WTC11 (cell line): Measurements from ENCODE around the gene POU2F1. TPM values are rescaled to one million over a fixed set of nuclear protein-coding genes. Genes with fewer than 3 reads are reported as not detected.

Experiments used
- ATAC-seq: fragments of 200-7000 bp; cut with Tn5 transposase; 2 replicates; pipeline ENCODE4 v1.10.0; 2021; ENCODE audit warnings: mild to moderate bottlenecking, moderate library complexity
- CTCF ChIA-PET: fragments of 300-600 bp; sonication (Branson Sonifier 250); formaldehyde crosslinking; loops from one replicate; lab custom pipeline; 2021; ENCODE audit warnings: antibody characterized with exemption; lab: Charles Lee
- POLR2A ChIA-PET: fragments of 350-600 bp; sonication (Branson Sonifier 250); formaldehyde crosslinking; loops from one replicate; lab custom pipeline; 2021; ENCODE audit warnings: antibody characterized with exemption; lab: Charles Lee
- DNase-seq: peaks from one replicate; pipeline ENCODE4 v3.0.0; 2021; ENCODE audit warnings: low spot score
- H3K27ac Mint-ChIP-seq: 2 replicates; pipeline ENCODE4 v1.8.0; 2021; ENCODE audit warnings: mixed read lengths
- H3K27me3 Mint-ChIP-seq: 2 replicates; pipeline ENCODE4 v1.8.0; 2021; ENCODE audit warnings: low read depth, mild to moderate bottlenecking, moderate library complexity, mixed read lengths
- H3K36me3 Mint-ChIP-seq: 2 replicates; pipeline ENCODE4 v1.8.0; 2021; ENCODE audit warnings: mixed read lengths
- H3K4me1 Mint-ChIP-seq: 2 replicates; pipeline ENCODE4 v1.8.0; 2022; ENCODE audit warnings: mixed read lengths
- H3K4me3 Mint-ChIP-seq: 2 replicates; pipeline ENCODE4 v1.8.0; 2021; ENCODE audit warnings: mild to moderate bottlenecking, moderate library complexity, mixed read lengths
- H3K9me3 Mint-ChIP-seq: 2 replicates; pipeline ENCODE4 v1.8.0; 2021; ENCODE audit warnings: mixed read lengths
- ATF3 ChIP-seq: sonication (generic); formaldehyde crosslinking; conservative IDR thresholded peaks from 2 replicates; pipeline ENCODE4 v1.8.1; 2022; ENCODE audit warnings: mild to moderate bottlenecking, missing genetic modification reagents
- CDX4 ChIP-seq: fragments of 250-450 bp; sonication (Bioruptor Pico); IDR thresholded peaks from 2 replicates; pipeline ENCODE4 v1.9.0; 2021; ENCODE audit warnings: moderate library complexity, mild to moderate bottlenecking, inconsistent platforms, borderline replicate concordance
- CREB1 ChIP-seq: sonication (generic); formaldehyde crosslinking; IDR thresholded peaks from 2 replicates; pipeline ENCODE4 v1.8.0; 2023; ENCODE audit warnings: mild to moderate bottlenecking, missing genetic modification reagents
- E2F5 ChIP-seq: sonication (generic); formaldehyde crosslinking; IDR thresholded peaks from 2 replicates; pipeline ENCODE4 v1.8.1; 2022; ENCODE audit warnings: mild to moderate bottlenecking, moderate library complexity, missing genetic modification reagents
- ELF4 ChIP-seq: sonication (generic); formaldehyde crosslinking; IDR thresholded peaks from 2 replicates; pipeline ENCODE4 v1.8.1; 2022; ENCODE audit warnings: low read depth, mild to moderate bottlenecking, moderate library complexity, missing genetic modification reagents
- ERG ChIP-seq: fragments of 250-450 bp; sonication (Bioruptor Pico); IDR thresholded peaks from 2 replicates; pipeline ENCODE4 v1.8.0; 2021; ENCODE audit warnings: mild to moderate bottlenecking
- GRHL2 ChIP-seq: fragments of 250-450 bp; sonication (Bioruptor Pico); IDR thresholded peaks from 2 replicates; pipeline ENCODE4 v1.8.0; 2022; ENCODE audit warnings: mild to moderate bottlenecking, moderate library complexity; ENCODE audit not compliant: insufficient replicate concordance, severe bottlenecking
- IRF2 ChIP-seq: sonication (generic); formaldehyde crosslinking; IDR thresholded peaks from 2 replicates; pipeline ENCODE4 v1.8.0; 2022; ENCODE audit warnings: low read depth, missing genetic modification reagents, borderline replicate concordance
- JAZF1 ChIP-seq: fragments of 250-450 bp; sonication (Bioruptor Pico); IDR thresholded peaks from 2 replicates; pipeline ENCODE4 v1.9.0; 2021; ENCODE audit warnings: moderate library complexity, mild to moderate bottlenecking, inconsistent platforms
- MYBL2 ChIP-seq: sonication (generic); formaldehyde crosslinking; IDR thresholded peaks from 2 replicates; pipeline ENCODE4 v1.8.1; 2023; ENCODE audit warnings: mild to moderate bottlenecking, moderate library complexity, missing genetic modification reagents
- NFYB ChIP-seq: sonication (generic); formaldehyde crosslinking; conservative IDR thresholded peaks from 2 replicates; pipeline ENCODE4 v1.8.0; 2022; ENCODE audit warnings: low read depth, missing genetic modification reagents
- PRRX2 ChIP-seq: fragments of 250-450 bp; sonication (Bioruptor Pico); IDR thresholded peaks from 2 replicates; pipeline ENCODE4 v1.8.0; 2021; ENCODE audit warnings: mild to moderate bottlenecking
- SMAD3 ChIP-seq: sonication (generic); formaldehyde crosslinking; IDR thresholded peaks from 2 replicates; pipeline ENCODE4 v1.8.0; 2022; ENCODE audit warnings: missing genetic modification reagents, mild to moderate bottlenecking, borderline replicate concordance
- SMAD4 ChIP-seq: sonication (generic); formaldehyde crosslinking; IDR thresholded peaks from 2 replicates; pipeline ENCODE4 v1.8.0; 2022; ENCODE audit warnings: mild to moderate bottlenecking, missing genetic modification reagents
- TP53 ChIP-seq: sonication (generic); formaldehyde crosslinking; IDR thresholded peaks from 2 replicates; pipeline ENCODE4 v1.8.1; 2023; ENCODE audit warnings: mild to moderate bottlenecking, missing genetic modification reagents
- ZBTB21 ChIP-seq: sonication (generic); formaldehyde crosslinking; IDR thresholded peaks from 2 replicates; pipeline ENCODE4 v1.8.1; 2023; ENCODE audit warnings: mild to moderate bottlenecking, missing genetic modification reagents, borderline replicate concordance
- ZNF138 ChIP-seq: sonication (generic); formaldehyde crosslinking; conservative IDR thresholded peaks from 2 replicates; pipeline ENCODE4 v1.8.1; 2022; ENCODE audit warnings: mild to moderate bottlenecking, moderate library complexity, missing genetic modification reagents
- ZNF317 ChIP-seq: sonication (generic); formaldehyde crosslinking; IDR thresholded peaks from 2 replicates; pipeline ENCODE4 v1.8.1; 2023; ENCODE audit warnings: low read depth, mild to moderate bottlenecking, moderate library complexity, missing genetic modification reagents, borderline replicate concordance
- ZNF423 ChIP-seq: fragments of 250-450 bp; sonication (Bioruptor Pico); IDR thresholded peaks from 2 replicates; pipeline ENCODE4 v2.1.2; 2022; ENCODE audit warnings: mild to moderate bottlenecking, moderate library complexity
- ZNF671 ChIP-seq: fragments of 250-450 bp; sonication (Bioruptor Pico); IDR thresholded peaks from 2 replicates; pipeline ENCODE4 v1.8.0; 2021; ENCODE audit warnings: mild to moderate bottlenecking
- total RNA-seq: library from RNA; stranded (reverse); gene quantifications from 3 replicates; pipeline ENCODE4 v1.2.3, GENCODE V29; 2021
- TF ChIP-seq, protein P1 (sequence below): sonication (generic); formaldehyde crosslinking; IDR thresholded peaks from 2 replicates; pipeline ENCODE4 v1.8.1; 2023; ENCODE audit warnings: mild to moderate bottlenecking, missing genetic modification reagents, moderate library complexity
- TF ChIP-seq, protein P2 (sequence below): sonication (generic); formaldehyde crosslinking; IDR thresholded peaks from 2 replicates; pipeline ENCODE4 v1.8.0; 2023; ENCODE audit warnings: missing genetic modification reagents
- TF ChIP-seq, protein P3 (sequence below): sonication (generic); formaldehyde crosslinking; IDR thresholded peaks from 2 replicates; pipeline ENCODE4 v1.8.0; 2022; ENCODE audit warnings: mild to moderate bottlenecking, missing genetic modification reagents
- TF ChIP-seq, protein P4 (sequence below): sonication (generic); formaldehyde crosslinking; IDR thresholded peaks from 2 replicates; pipeline ENCODE4 v1.8.1; 2023; ENCODE audit warnings: mild to moderate bottlenecking, missing genetic modification reagents
- TF ChIP-seq, protein P5 (sequence below): sonication (generic); formaldehyde crosslinking; IDR thresholded peaks from 2 replicates; pipeline ENCODE4 v1.8.1; 2022; ENCODE audit warnings: low read depth, mild to moderate bottlenecking, moderate library complexity, missing genetic modification reagents, borderline replicate concordance

The POU2F1 gene
- total RNA-seq, 1 experiment from 2014 or later: 51.3 TPM

GRCh38 chr1:167305706-167306277 is 85.1 kb downstream of the POU2F1 start:
- ChIA-PET CTCF (interaction anchor here (0.6 to 1.5 kb wide), 2 partner anchors 38 to 234 kb away, joined by 3 read pairs; no protein-coding TSS in a partner anchor), POLR2A (no interaction called here)
- Mint-ChIP-seq H3K4me1 (peaks cover 35% of the 10 kb centered on the region), H3K4me3 (no peak overlapping the region), H3K27ac (no peak overlapping the region), H3K36me3 (no peaks in the 10 kb centered on the region), H3K27me3 (no peaks in the 10 kb centered on the region), H3K9me3 (no peaks in the 10 kb centered on the region)
- DNase-seq: no peak
- ATAC-seq: no peak
- no peak for TF ChIP-seq ZNF138 (CRISPR knock-in tag)
- TF ChIP-seq, protein P1, sequence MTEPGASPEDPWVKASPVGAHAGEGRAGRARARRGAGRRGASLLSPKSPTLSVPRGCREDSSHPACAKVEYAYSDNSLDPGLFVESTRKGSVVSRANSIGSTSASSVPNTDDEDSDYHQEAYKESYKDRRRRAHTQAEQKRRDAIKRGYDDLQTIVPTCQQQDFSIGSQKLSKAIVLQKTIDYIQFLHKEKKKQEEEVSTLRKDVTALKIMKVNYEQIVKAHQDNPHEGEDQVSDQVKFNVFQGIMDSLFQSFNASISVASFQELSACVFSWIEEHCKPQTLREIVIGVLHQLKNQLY: no peak
- TF ChIP-seq SMAD4: no peak
- TF ChIP-seq ERG: no peak
- TF ChIP-seq GRHL2 (CRISPR knock-in tag): no peak
- no peak for TF ChIP-seq NFYB (CRISPR knock-in tag)
- TF ChIP-seq JAZF1 (CRISPR knock-in tag): no peak
- TF ChIP-seq PRRX2 (CRISPR knock-in tag): no peak
- TF ChIP-seq, protein P2, sequence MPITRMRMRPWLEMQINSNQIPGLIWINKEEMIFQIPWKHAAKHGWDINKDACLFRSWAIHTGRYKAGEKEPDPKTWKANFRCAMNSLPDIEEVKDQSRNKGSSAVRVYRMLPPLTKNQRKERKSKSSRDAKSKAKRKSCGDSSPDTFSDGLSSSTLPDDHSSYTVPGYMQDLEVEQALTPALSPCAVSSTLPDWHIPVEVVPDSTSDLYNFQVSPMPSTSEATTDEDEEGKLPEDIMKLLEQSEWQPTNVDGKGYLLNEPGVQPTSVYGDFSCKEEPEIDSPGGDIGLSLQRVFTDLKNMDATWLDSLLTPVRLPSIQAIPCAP: no peak
- no peak for TF ChIP-seq CREB1
- no peak for TF ChIP-seq E2F5 (CRISPR knock-in tag)
- TF ChIP-seq ZBTB21 (CRISPR knock-in tag): no peak
- TF ChIP-seq, protein P3, sequence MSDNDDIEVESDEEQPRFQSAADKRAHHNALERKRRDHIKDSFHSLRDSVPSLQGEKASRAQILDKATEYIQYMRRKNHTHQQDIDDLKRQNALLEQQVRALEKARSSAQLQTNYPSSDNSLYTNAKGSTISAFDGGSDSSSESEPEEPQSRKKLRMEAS: no peak
- TF ChIP-seq MYBL2 (CRISPR knock-in tag): no peak
- no peak for TF ChIP-seq ATF3 (CRISPR knock-in tag)

GRCh38 chr1:167310732-167311131 is 90.0 kb downstream of the POU2F1 start:
- ATAC-seq: no peak
- CTCF ChIA-PET: no interaction called here
- H3K27ac Mint-ChIP-seq: peak overlapping the region; percentile 46

More at GRCh38 chr1:167310732-167311131, 90.0 kb downstream of the POU2F1 start:
- no peak for DNase-seq
- H3K4me3 Mint-ChIP-seq: no peak overlapping the region
- POLR2A ChIA-PET: no interaction called here
- H3K4me1 Mint-ChIP-seq: peaks cover 3% of the 10 kb centered on the region; the same call in 1 of the 2 replicates
- TF ChIP-seq, protein P4, sequence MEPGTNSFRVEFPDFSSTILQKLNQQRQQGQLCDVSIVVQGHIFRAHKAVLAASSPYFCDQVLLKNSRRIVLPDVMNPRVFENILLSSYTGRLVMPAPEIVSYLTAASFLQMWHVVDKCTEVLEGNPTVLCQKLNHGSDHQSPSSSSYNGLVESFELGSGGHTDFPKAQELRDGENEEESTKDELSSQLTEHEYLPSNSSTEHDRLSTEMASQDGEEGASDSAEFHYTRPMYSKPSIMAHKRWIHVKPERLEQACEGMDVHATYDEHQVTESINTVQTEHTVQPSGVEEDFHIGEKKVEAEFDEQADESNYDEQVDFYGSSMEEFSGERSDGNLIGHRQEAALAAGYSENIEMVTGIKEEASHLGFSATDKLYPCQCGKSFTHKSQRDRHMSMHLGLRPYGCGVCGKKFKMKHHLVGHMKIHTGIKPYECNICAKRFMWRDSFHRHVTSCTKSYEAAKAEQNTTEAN: no peak
- no peak for TF ChIP-seq TP53 (CRISPR knock-in tag)
- no peak for TF ChIP-seq ZNF138 (CRISPR knock-in tag)
- TF ChIP-seq SMAD3 (CRISPR knock-in tag): no peak
- no peak for TF ChIP-seq ZNF671 (CRISPR knock-in tag)
- TF ChIP-seq ELF4 (CRISPR knock-in tag): no peak
- TF ChIP-seq, protein P5, sequence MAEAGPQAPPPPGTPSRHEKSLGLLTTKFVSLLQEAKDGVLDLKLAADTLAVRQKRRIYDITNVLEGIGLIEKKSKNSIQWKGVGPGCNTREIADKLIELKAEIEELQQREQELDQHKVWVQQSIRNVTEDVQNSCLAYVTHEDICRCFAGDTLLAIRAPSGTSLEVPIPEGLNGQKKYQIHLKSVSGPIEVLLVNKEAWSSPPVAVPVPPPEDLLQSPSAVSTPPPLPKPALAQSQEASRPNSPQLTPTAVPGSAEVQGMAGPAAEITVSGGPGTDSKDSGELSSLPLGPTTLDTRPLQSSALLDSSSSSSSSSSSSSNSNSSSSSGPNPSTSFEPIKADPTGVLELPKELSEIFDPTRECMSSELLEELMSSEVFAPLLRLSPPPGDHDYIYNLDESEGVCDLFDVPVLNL: no peak
- no peak for TF ChIP-seq SMAD4
- TF ChIP-seq ZNF423: no peak
- no peak for TF ChIP-seq GRHL2 (CRISPR knock-in tag)
- no peak for TF ChIP-seq CDX4 (CRISPR knock-in tag)
- TF ChIP-seq IRF2 (CRISPR knock-in tag): no peak
- TF ChIP-seq ZNF317 (CRISPR knock-in tag): no peak
- peaks cover 24% of the 10 kb centered on the region for H3K36me3 Mint-ChIP-seq
- H3K9me3 Mint-ChIP-seq: peaks cover 14% of the 10 kb centered on the region
- H3K27me3 Mint-ChIP-seq: no peaks in the 10 kb centered on the region
